ENCODE measurements around the gene TRPC4. TPM values are rescaled to one million over a fixed set of nuclear protein-coding genes. Genes with fewer than 3 reads are reported as not detected.

TRPC4 gene
- not detected for total RNA-seq

- Mint-ChIP-seq H3K4me3 (no peak within 1 kb of the TSS), H3K27me3 (peaks cover 39% of the 10 kb centered on the region), H3K9me3 (no peaks in the 10 kb centered on the region), H3K36me3 (no peaks in the 10 kb centered on the region), H3K27ac (no peak within 1 kb of the TSS), H3K4me1 (peaks cover 10% of the 10 kb centered on the region)
- DNase-seq: no peak
Measured at GRCh38 chr13:37869756-37870488, at the start of gene TRPC4. Gene TRPC4 (minus strand): TSS chr13:37869772. CDS start chr13:37783333, 86,439 bp downstream.

GRCh38 chr13:37918751-37919150, 49.2 kb upstream of the TRPC4 start:
- H3K4me1 Mint-ChIP-seq: no peaks in the 10 kb centered on the region
- no peak overlapping the region for H3K4me3 Mint-ChIP-seq
- no peak overlapping the region for H3K27ac Mint-ChIP-seq

GRCh38 chr13:37918116-37918714, 48.6 kb upstream of the TRPC4 start:
- Mint-ChIP-seq H3K36me3 (no peaks in the 10 kb centered on the region), H3K27me3 (no peaks in the 10 kb centered on the region), H3K9me3 (peaks cover 2% of the 10 kb centered on the region), H3K27ac (no peak overlapping the region), H3K4me3 (no peak overlapping the region), H3K4me1 (no peaks in the 10 kb centered on the region)
- DNase-seq: no peak

More at GRCh38 chr13:37918751-37919150, 49.2 kb upstream of the TRPC4 start:
- Mint-ChIP-seq H3K36me3 (no peaks in the 10 kb centered on the region), H3K9me3 (peaks cover 2% of the 10 kb centered on the region), H3K27me3 (no peaks in the 10 kb centered on the region)
- DNase-seq: no peak

- Mint-ChIP-seq H3K36me3 (no peaks in the 10 kb centered on the region), H3K4me3 (no peak overlapping the region), H3K9me3 (peaks cover 2% of the 10 kb centered on the region), H3K27me3 (no peaks in the 10 kb centered on the region), H3K4me1 (no peaks in the 10 kb centered on the region), H3K27ac (no peak overlapping the region)
- no peak for DNase-seq
Measured at GRCh38 chr13:37914781-37915391, 45.3 kb upstream of the TRPC4 start.

- Mint-ChIP-seq H3K9me3 (peaks cover 2% of the 10 kb centered on the region), H3K27ac (no peak overlapping the region), H3K36me3 (no peaks in the 10 kb centered on the region), H3K4me1 (no peaks in the 10 kb centered on the region), H3K27me3 (no peaks in the 10 kb centered on the region), H3K4me3 (no peak overlapping the region)
- DNase-seq: no peak
Measured at GRCh38 chr13:37910790-37911189, 41.2 kb upstream of the TRPC4 start.

GRCh38 chr13:37906880-37907279, 37.3 kb upstream of the TRPC4 start:
- Mint-ChIP-seq H3K27ac (no peak overlapping the region), H3K27me3 (no peaks in the 10 kb centered on the region), H3K36me3 (no peaks in the 10 kb centered on the region), H3K9me3 (no peaks in the 10 kb centered on the region), H3K4me3 (no peak overlapping the region), H3K4me1 (no peaks in the 10 kb centered on the region)
- DNase-seq: no peak

- Mint-ChIP-seq H3K27me3 (no peaks in the 10 kb centered on the region), H3K27ac (no peak overlapping the region)
Measured at GRCh38 chr13:37905736-37906135, 36.2 kb upstream of the TRPC4 start.

GRCh38 chr13:37899753-37900152, 30.2 kb upstream of the TRPC4 start:
- Mint-ChIP-seq H3K9me3 (peaks cover 3% of the 10 kb centered on the region), H3K4me3 (no peak overlapping the region), H3K27me3 (no peaks in the 10 kb centered on the region), H3K4me1 (no peaks in the 10 kb centered on the region), H3K27ac (no peak overlapping the region), H3K36me3 (no peaks in the 10 kb centered on the region)
- no peak for DNase-seq

More at GRCh38 chr13:37905736-37906135, 36.2 kb upstream of the TRPC4 start:
- no peaks in the 10 kb centered on the region for H3K4me1 Mint-ChIP-seq
- H3K9me3 Mint-ChIP-seq: peaks cover 3% of the 10 kb centered on the region
- H3K4me3 Mint-ChIP-seq: no peak overlapping the region
- no peak for DNase-seq
- no peaks in the 10 kb centered on the region for H3K36me3 Mint-ChIP-seq

- DNase-seq: no peak
- Mint-ChIP-seq H3K4me1 (no peaks in the 10 kb centered on the region), H3K4me3 (no peak overlapping the region), H3K9me3 (peaks cover 4% of the 10 kb centered on the region), H3K27me3 (peaks cover 3% of the 10 kb centered on the region), H3K27ac (no peak overlapping the region), H3K36me3 (no peaks in the 10 kb centered on the region)
Measured at GRCh38 chr13:37893321-37893720, 23.7 kb upstream of the TRPC4 start.

GRCh38 chr13:37889820-37890219, 20.2 kb upstream of the TRPC4 start:
- DNase-seq: no peak
- Mint-ChIP-seq H3K27ac (no peak overlapping the region), H3K4me1 (no peaks in the 10 kb centered on the region), H3K36me3 (no peaks in the 10 kb centered on the region), H3K4me3 (no peak overlapping the region), H3K27me3 (peaks cover 3% of the 10 kb centered on the region), H3K9me3 (peaks cover 4% of the 10 kb centered on the region)

GRCh38 chr13:37889102-37889501, 19.5 kb upstream of the TRPC4 start:
- DNase-seq: no peak
- peaks cover 3% of the 10 kb centered on the region for H3K27me3 Mint-ChIP-seq
- H3K9me3 Mint-ChIP-seq: peaks cover 4% of the 10 kb centered on the region
- no peaks in the 10 kb centered on the region for H3K4me1 Mint-ChIP-seq
- H3K27ac Mint-ChIP-seq: no peak overlapping the region
- no peaks in the 10 kb centered on the region for H3K36me3 Mint-ChIP-seq
- no peak overlapping the region for H3K4me3 Mint-ChIP-seq

- Mint-ChIP-seq H3K4me3 (no peak overlapping the region), H3K27ac (no peak overlapping the region), H3K36me3 (no peaks in the 10 kb centered on the region), H3K4me1 (no peaks in the 10 kb centered on the region), H3K9me3 (peaks cover 4% of the 10 kb centered on the region), H3K27me3 (peaks cover 3% of the 10 kb centered on the region)
- DNase-seq: no peak
Measured at GRCh38 chr13:37886879-37887278, 17.3 kb upstream of the TRPC4 start.

- no peak for DNase-seq
- H3K36me3 Mint-ChIP-seq: no peaks in the 10 kb centered on the region
- no peak overlapping the region for H3K4me3 Mint-ChIP-seq
- no peaks in the 10 kb centered on the region for H3K9me3 Mint-ChIP-seq
- no peaks in the 10 kb centered on the region for H3K27me3 Mint-ChIP-seq
- no peaks in the 10 kb centered on the region for H3K4me1 Mint-ChIP-seq
- no peak overlapping the region for H3K27ac Mint-ChIP-seq
Measured at GRCh38 chr13:37884674-37885073, 15.1 kb upstream of the TRPC4 start.

GRCh38 chr13:37884026-37884425, 14.5 kb upstream of the TRPC4 start:
- Mint-ChIP-seq H3K27me3 (no peaks in the 10 kb centered on the region), H3K4me1 (no peaks in the 10 kb centered on the region), H3K27ac (no peak overlapping the region), H3K9me3 (no peaks in the 10 kb centered on the region), H3K36me3 (no peaks in the 10 kb centered on the region), H3K4me3 (no peak overlapping the region)
- DNase-seq: no peak

- no peak for DNase-seq
- Mint-ChIP-seq H3K4me1 (no peaks in the 10 kb centered on the region), H3K27me3 (no peaks in the 10 kb centered on the region), H3K36me3 (no peaks in the 10 kb centered on the region), H3K4me3 (no peak overlapping the region), H3K27ac (no peak overlapping the region), H3K9me3 (no peaks in the 10 kb centered on the region)
Measured at GRCh38 chr13:37878921-37879320, 9.3 kb upstream of the TRPC4 start.

- no peak overlapping the region for H3K4me3 Mint-ChIP-seq
- H3K9me3 Mint-ChIP-seq: no peaks in the 10 kb centered on the region
- no peaks in the 10 kb centered on the region for H3K27me3 Mint-ChIP-seq
- H3K36me3 Mint-ChIP-seq: no peaks in the 10 kb centered on the region
- no peak for DNase-seq
- H3K27ac Mint-ChIP-seq: no peak overlapping the region
- H3K4me1 Mint-ChIP-seq: no peaks in the 10 kb centered on the region
Measured at GRCh38 chr13:37878496-37878895, 8.9 kb upstream of the TRPC4 start.

Data from activated naive CD8-positive, alpha-beta T cell treated with anti-CD3 and anti-CD28 coated beads for 36 hours (primary cell).